HG03378 (cell line): ENCODE measurements around the gene ARHGEF39.
"Not testable (repeated sequence)": the region's sequence is repeated elsewhere in the genome, so short reads cannot be mapped to it uniquely, and the experiment has no call there.

ENCODE experiments used
- ATAC-seq: cut with Tn5 transposase; IDR thresholded peaks from one replicate; pipeline ENCODE4 v1.9.1; 2021; ENCODE audit warnings: mild to moderate bottlenecking, moderate library complexity; ENCODE audit not compliant: unreplicated experiment

The ARHGEF39 gene

GRCh38 chr9:35628389-35628991 is 36.5 kb downstream of the ARHGEF39 start:
- no peak for ATAC-seq

- no peak for ATAC-seq
These were observed 37.4 kb downstream of the ARHGEF39 start for GRCh38 chr9:35627575-35627974.

- ATAC-seq = peak; percentile 51
These were observed 45.2 kb downstream of the ARHGEF39 start for GRCh38 chr9:35619800-35620158.

- ATAC-seq = peak; percentile 60
These were observed 45.9 kb downstream of the ARHGEF39 start for GRCh38 chr9:35618854-35619799.

- no peak for ATAC-seq
These were observed 46.7 kb downstream of the ARHGEF39 start, which contains the start of gene CD72 for GRCh38 chr9:35618325-35618727. TSS of gene CD72 (minus strand) at chr9:35618413. CDS start at chr9:35618303, 110 bp downstream.

- no peak for ATAC-seq
These were observed 47.4 kb downstream of the ARHGEF39 start for GRCh38 chr9:35617548-35617947.

GRCh38 chr9:35616681-35617459 is 48.1 kb downstream of the ARHGEF39 start:
- no peak for ATAC-seq

- ATAC-seq = no peak
These were observed 48.9 kb downstream of the ARHGEF39 start for GRCh38 chr9:35615981-35616680.

- ATAC-seq = no peak
These were observed 52.2 kb downstream of the ARHGEF39 start for GRCh38 chr9:35612843-35613242.

- not testable (repeated sequence) for ATAC-seq
These were observed 52.9 kb downstream of the ARHGEF39 start for GRCh38 chr9:35612066-35612465.

- no peak for ATAC-seq
These were observed 53.7 kb downstream of the ARHGEF39 start for GRCh38 chr9:35611230-35611797.

- no peak for ATAC-seq
These were observed 55.2 kb downstream of the ARHGEF39 start for GRCh38 chr9:35609820-35610163.
